MCF 10A (cell line): Measurements from ENCODE around the gene RHPN2. TPM values are rescaled to one million over a fixed set of nuclear protein-coding genes. Genes with fewer than 3 reads are reported as not detected.
"Not testable (repeated sequence)": the region's sequence is repeated elsewhere in the genome, so short reads cannot be mapped to it uniquely, and the experiment has no call there.

Experiments used
- BruUV-seq: library from RNA; stranded (reverse); fragments of 400-500 nt; replicated peaks from 2 replicates; lab custom pipeline; 2021; lab: Mats Ljungman, UMichigan
- CTCF ChIA-PET: fragments of 300-600 bp; sonication (Branson Sonifier 250); formaldehyde crosslinking; extraction: SDS; loops from one replicate; lab custom pipeline; 2021; ENCODE audit warnings: antibody characterized with exemption, inconsistent platforms; lab: Yijun Ruan, JAX
- POLR2A ChIA-PET: fragments of 300-600, 350-650 bp; sonication (Branson Sonifier 250); formaldehyde crosslinking; extraction: SDS; loops from one replicate; lab custom pipeline; 2020; ENCODE audit warnings: antibody characterized with exemption, inconsistent platforms; lab: Yijun Ruan, JAX
- DNase-seq: peaks from one replicate; pipeline ENCODE4 v3.0.0-alpha.2; 2018; ENCODE audit not compliant: unreplicated experiment
- H3K27ac Mint-ChIP-seq: one replicate; pipeline ENCODE4 v1.8.0; 2022; ENCODE audit warnings: mild to moderate bottlenecking, low read depth, mixed read lengths; ENCODE audit not compliant: unreplicated experiment
- H3K27me3 Mint-ChIP-seq: one replicate; pipeline ENCODE4 v1.8.0; 2022; ENCODE audit warnings: mixed read lengths; ENCODE audit not compliant: insufficient read depth, unreplicated experiment
- H3K36me3 Mint-ChIP-seq: one replicate; pipeline ENCODE4 v1.8.0; 2022; ENCODE audit warnings: mild to moderate bottlenecking, moderate library complexity, mixed read lengths; ENCODE audit not compliant: insufficient read depth, unreplicated experiment
- H3K4me1 Mint-ChIP-seq: one replicate; pipeline ENCODE4 v1.8.0; 2022; ENCODE audit warnings: mixed read lengths; ENCODE audit not compliant: insufficient read depth, unreplicated experiment
- H3K4me3 Mint-ChIP-seq: one replicate; pipeline ENCODE4 v1.8.0; 2022; ENCODE audit warnings: mild to moderate bottlenecking, moderate library complexity, mixed read lengths; ENCODE audit not compliant: unreplicated experiment
- H3K9me3 Mint-ChIP-seq: one replicate; pipeline ENCODE4 v1.8.0; 2022; ENCODE audit warnings: mixed read lengths; ENCODE audit not compliant: unreplicated experiment
- intact Hi-C: fragments of 100-400 bp; cut with micrococcal nuclease; formaldehyde crosslinking; loops from 2 replicates; pipeline ENCODE4 v1.14.1; 2022
- total RNA-seq: library from RNA; stranded (reverse); gene quantifications from 2 replicates; pipeline ENCODE4 v1.2.3, GENCODE V29; 2022
- TF ChIP-seq, protein P1 (sequence below): fragments of 200-600 bp; IDR thresholded peaks from one replicate; pipeline ENCODE4 v1.8.0; 2022; ENCODE audit warnings: antibody characterized with exemption, mild to moderate bottlenecking; ENCODE audit not compliant: unreplicated experiment

The RHPN2 gene
- total RNA-seq, 1 experiment from 2014 or later, result 5.5 TPM

DNA sequence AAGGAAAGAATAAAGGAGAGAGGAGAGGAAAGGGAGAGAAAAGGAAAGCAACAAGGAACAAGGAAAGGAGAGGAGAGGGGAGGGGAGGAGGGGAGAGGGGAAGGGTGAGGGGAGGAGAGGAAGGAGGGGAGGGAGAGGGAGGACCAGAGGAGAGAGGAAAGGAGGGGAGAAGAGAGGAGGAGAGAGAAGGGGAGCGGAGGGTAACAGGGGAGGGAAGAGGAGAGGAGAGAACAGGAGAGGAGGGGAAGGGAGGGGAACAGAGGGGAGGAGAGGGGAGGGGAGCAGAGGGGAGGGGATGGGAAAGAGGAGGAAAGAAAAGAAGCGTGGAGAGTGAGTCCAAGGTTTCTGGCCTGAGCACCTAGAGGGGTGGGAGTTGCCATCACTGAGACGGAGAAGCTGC, 66.0 kb downstream of the RHPN2 start:
- H3K36me3 Mint-ChIP-seq, result peaks cover 17% of the 10 kb centered on the region
- H3K9me3 Mint-ChIP-seq, result no peaks in the 10 kb centered on the region
- no peak overlapping the region for H3K27ac Mint-ChIP-seq
- TF ChIP-seq, protein P1, sequence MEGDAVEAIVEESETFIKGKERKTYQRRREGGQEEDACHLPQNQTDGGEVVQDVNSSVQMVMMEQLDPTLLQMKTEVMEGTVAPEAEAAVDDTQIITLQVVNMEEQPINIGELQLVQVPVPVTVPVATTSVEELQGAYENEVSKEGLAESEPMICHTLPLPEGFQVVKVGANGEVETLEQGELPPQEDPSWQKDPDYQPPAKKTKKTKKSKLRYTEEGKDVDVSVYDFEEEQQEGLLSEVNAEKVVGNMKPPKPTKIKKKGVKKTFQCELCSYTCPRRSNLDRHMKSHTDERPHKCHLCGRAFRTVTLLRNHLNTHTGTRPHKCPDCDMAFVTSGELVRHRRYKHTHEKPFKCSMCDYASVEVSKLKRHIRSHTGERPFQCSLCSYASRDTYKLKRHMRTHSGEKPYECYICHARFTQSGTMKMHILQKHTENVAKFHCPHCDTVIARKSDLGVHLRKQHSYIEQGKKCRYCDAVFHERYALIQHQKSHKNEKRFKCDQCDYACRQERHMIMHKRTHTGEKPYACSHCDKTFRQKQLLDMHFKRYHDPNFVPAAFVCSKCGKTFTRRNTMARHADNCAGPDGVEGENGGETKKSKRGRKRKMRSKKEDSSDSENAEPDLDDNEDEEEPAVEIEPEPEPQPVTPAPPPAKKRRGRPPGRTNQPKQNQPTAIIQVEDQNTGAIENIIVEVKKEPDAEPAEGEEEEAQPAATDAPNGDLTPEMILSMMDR, result no peak
- H3K4me1 Mint-ChIP-seq, result no peaks in the 10 kb centered on the region
- BruUV-seq, result no TSS peak
- intact Hi-C loops, result no loop called here
- H3K27me3 Mint-ChIP-seq, result no peaks in the 10 kb centered on the region
- DNase-seq, result no peak
- CTCF ChIA-PET, result no interaction called here
- POLR2A ChIA-PET, result no interaction called here
- no peak overlapping the region for H3K4me3 Mint-ChIP-seq

DNA sequence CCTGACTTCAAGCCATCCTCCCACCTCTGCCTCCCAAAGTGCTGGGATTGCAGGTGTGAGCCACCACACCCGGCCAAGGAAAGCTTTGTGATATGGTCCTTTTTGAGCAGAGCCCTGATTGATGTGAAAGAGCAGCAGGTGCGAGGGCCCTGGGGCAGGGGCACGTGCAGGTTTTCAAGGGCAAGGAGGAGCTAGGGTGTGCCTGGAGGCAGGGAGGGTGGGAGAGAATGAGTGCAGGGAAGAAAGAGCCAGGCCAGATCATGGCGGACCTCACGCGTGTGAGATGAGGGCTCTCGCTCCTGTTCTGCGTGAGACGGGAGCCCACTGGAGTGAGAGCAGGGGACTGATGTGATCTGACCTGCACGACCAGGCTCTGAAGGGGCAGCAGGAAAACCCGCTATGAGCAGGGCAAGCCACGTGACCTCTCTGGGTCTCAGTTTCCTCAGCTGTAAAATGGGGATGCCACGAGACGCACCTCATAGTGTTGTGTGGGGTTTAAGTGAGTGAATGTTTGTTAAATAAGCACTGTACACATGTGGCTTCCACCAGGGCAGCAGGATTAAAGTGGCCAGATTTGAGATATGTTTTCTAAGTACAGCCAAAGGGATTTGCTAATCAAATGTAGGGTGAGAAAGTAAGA, 66.9 kb downstream of the RHPN2 start:
- Mint-ChIP-seq H3K27ac (no peak overlapping the region), H3K4me1 (no peaks in the 10 kb centered on the region), H3K36me3 (peaks cover 20% of the 10 kb centered on the region), H3K4me3 (no peak overlapping the region), H3K9me3 (no peaks in the 10 kb centered on the region), H3K27me3 (no peaks in the 10 kb centered on the region)
- TF ChIP-seq, protein P1, result no peak
- ChIA-PET CTCF (no interaction called here), POLR2A (no interaction called here)
- intact Hi-C loops, result no loop called here
- no TSS peak for BruUV-seq
- DNase-seq, result no peak

DNA sequence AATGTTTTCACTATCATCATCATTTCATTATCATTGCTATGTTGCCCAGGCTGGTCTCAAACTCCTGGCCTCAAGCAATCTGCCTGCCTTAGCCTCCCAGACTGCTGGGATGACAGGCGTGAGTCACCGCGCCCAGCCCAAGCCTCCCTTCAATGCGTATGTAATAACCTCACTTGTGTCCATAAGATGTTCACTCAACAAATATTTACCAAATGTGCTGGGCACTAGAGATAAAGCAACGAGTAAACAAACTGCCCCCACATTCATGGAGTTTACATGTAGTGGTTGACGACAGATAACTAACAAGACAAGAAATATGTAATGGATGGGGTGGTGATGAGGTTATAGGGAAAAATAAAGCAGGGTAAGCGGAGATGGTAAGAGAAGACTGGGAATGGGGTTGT, 67.6 kb downstream of the RHPN2 start:
- H3K27me3 Mint-ChIP-seq, intact Hi-C loops, H3K9me3 Mint-ChIP-seq, H3K4me3 Mint-ChIP-seq, H3K27ac Mint-ChIP-seq, DNase-seq, H3K4me1 Mint-ChIP-seq, POLR2A ChIA-PET, BruUV-seq: not testable (repeated sequence)
- CTCF ChIA-PET, result interaction anchor here (0.6 kb wide), 1 partner anchor 375 kb away, joined by 3 read pairs; no protein-coding TSS in a partner anchor
- peaks cover 25% of the 10 kb centered on the region for H3K36me3 Mint-ChIP-seq

DNA sequence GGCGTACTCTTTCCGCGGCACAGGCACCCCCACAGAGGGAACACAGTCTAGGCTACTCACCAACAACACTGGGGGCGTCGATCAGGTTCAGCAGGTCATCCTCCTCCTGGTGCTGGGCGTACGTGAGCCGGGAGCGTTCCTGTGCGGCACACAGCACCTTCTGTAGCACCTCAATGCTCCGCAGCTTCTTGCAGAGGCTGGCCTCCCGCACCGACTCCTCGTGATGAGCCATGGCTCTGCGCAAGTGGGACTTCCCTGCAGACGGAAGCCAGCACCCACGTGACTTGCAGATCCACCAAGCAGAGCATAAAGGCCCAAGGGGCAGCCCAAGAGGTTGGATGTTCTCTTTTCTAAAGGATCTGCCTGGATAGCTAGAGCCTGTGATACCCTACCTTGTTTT, 68.7 kb downstream of the RHPN2 start:
- CTCF ChIA-PET, result interaction anchor here (0.9 kb wide), 1 partner anchor 20 kb away, joined by 3 read pairs; no protein-coding TSS in a partner anchor
- intact Hi-C loops, H3K4me3 Mint-ChIP-seq, H3K4me1 Mint-ChIP-seq, H3K27me3 Mint-ChIP-seq, POLR2A ChIA-PET, DNase-seq, H3K9me3 Mint-ChIP-seq, BruUV-seq, H3K27ac Mint-ChIP-seq: not testable (repeated sequence)
- peaks cover 32% of the 10 kb centered on the region for H3K36me3 Mint-ChIP-seq

DNA sequence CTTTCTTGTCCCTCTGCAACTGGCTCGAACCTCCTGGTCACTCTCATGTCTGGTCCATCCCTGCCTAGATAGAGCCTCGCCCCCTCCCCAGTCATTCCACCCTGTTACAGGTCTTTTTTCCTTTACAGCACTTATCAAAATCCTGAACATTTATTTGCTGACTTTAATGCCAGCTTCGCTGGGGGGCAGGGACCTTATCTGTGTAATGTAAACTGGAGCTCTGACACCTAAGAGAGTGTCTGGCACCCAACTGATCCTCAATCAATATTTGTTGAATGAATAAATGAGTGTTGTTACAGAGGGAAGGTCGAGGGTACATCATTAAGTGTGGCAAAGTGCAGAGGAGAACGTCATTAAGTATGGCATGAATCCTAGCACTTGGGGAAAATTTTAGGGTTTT, 76.0 kb downstream of the RHPN2 start:
- CTCF ChIA-PET, result no interaction called here
- Mint-ChIP-seq H3K27ac (no peak overlapping the region), H3K9me3 (no peaks in the 10 kb centered on the region), H3K4me1 (no peaks in the 10 kb centered on the region), H3K27me3 (no peaks in the 10 kb centered on the region), H3K4me3 (no peak overlapping the region), H3K36me3 (peaks cover 44% of the 10 kb centered on the region)
- TF ChIP-seq, protein P1, result no peak
- POLR2A ChIA-PET, result no interaction called here
- BruUV-seq, result no TSS peak
- intact Hi-C loops, result no loop called here
- DNase-seq, result no peak

DNA sequence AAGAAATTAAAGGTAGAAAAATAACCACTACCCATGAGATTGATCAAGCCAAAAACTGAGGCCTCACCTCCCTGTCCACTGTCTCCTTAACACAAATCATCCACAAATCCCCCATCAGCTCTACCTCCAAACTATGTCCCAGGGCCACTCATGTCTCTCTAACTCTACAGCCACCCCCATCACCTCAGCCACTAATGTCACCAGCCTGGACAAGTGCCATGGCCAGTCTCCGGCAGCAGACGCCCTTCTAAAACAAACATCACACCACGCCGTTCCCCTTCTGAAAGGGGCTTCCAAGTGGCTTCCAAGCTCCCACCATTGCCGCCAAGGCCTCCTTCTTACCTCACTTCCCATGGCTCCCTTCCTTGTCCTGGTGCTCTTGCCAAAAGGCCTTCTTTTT, 76.4 kb downstream of the RHPN2 start:
- BruUV-seq, H3K27ac Mint-ChIP-seq, H3K9me3 Mint-ChIP-seq, DNase-seq, H3K4me1 Mint-ChIP-seq, H3K4me3 Mint-ChIP-seq, POLR2A ChIA-PET, intact Hi-C loops, CTCF ChIA-PET, H3K27me3 Mint-ChIP-seq: not testable (repeated sequence)
- peaks cover 44% of the 10 kb centered on the region for H3K36me3 Mint-ChIP-seq

DNA sequence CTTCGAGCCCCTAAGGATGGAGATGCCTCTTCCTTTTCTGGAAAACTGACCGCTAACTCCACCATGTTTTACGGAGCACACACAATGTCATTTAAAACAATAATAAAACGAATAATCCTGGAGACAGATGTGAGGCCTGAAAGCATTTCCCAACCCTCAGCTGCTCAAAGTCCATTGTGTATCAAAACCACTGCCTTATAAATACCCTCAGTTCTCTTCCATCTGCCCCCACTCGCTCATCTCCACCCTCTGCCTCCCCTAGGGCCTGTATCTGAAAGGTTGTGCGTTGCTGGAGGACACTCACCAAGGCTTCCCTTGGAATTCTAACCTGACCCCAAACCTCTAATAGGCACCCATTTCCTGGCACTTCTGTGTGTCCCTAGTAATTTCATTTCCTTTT, 82.2 kb downstream of the RHPN2 start:
- POLR2A ChIA-PET, H3K4me3 Mint-ChIP-seq, H3K27me3 Mint-ChIP-seq, H3K4me1 Mint-ChIP-seq, DNase-seq, H3K27ac Mint-ChIP-seq, BruUV-seq, H3K9me3 Mint-ChIP-seq, intact Hi-C loops, H3K36me3 Mint-ChIP-seq, CTCF ChIA-PET: not testable (repeated sequence)
